ENCODE data around the gene USP9Y.

DNA sequence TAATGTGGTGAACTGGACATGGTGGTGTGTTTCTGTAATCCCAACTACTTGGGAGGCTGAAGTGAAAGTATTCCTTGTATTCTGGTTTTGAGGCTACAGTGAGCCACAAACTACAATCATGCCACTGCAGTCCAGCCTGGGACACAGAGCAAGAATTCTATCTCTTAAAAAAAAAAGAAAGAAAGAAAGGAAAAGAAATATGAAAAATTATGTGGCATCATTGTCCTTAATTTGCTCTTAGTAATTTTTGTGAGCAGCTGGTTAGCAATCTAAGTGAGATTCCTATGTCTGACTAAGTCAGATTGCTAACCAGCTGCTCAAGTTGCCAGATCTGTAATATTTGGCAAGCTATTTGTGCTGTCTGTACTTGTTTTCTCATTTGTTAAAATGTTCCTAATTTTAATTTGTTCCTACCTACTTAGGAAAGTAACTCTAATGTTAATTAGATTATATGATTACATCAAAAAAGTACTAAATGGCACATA lies 154.8 kb downstream of the USP9Y start:
- TF ChIP-seq, protein P1, sequence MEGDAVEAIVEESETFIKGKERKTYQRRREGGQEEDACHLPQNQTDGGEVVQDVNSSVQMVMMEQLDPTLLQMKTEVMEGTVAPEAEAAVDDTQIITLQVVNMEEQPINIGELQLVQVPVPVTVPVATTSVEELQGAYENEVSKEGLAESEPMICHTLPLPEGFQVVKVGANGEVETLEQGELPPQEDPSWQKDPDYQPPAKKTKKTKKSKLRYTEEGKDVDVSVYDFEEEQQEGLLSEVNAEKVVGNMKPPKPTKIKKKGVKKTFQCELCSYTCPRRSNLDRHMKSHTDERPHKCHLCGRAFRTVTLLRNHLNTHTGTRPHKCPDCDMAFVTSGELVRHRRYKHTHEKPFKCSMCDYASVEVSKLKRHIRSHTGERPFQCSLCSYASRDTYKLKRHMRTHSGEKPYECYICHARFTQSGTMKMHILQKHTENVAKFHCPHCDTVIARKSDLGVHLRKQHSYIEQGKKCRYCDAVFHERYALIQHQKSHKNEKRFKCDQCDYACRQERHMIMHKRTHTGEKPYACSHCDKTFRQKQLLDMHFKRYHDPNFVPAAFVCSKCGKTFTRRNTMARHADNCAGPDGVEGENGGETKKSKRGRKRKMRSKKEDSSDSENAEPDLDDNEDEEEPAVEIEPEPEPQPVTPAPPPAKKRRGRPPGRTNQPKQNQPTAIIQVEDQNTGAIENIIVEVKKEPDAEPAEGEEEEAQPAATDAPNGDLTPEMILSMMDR (IDR thresholded peaks at IDR 0.05), result no peak
- TF ChIP-seq EZH2phosphoT487 (IDR thresholded peaks at IDR 0.05), result no peak
- no peak for TF ChIP-seq EZH2 (IDR thresholded peaks at IDR 0.05)
